ENCODE data around the gene TPRX2.

GRCh38 chr19:47865166-47865565 lies 6.1 kb downstream of the TPRX2 start:
- TF ChIP-seq CTCF (IDR thresholded peaks at IDR 0.05; ENCODE audit: low read depth, low read length, missing input control) (no peak), SP1 (IDR thresholded peaks at IDR 0.05) (no peak), REST (IDR thresholded peaks at IDR 0.05) (no peak), EGR1 (IDR thresholded peaks at IDR 0.05; ENCODE audit: low read depth in 2 of 2) (no peak), GABPA (IDR thresholded peaks at IDR 0.05 in 1 of 2, conservative IDR thresholded peaks at IDR 0.05 in 1 of 2) (no peak), HNF4G (IDR thresholded peaks at IDR 0.05) (no peak), TAF1 (conservative IDR thresholded peaks at IDR 0.05) (no peak), MAX (IDR thresholded peaks at IDR 0.05) (no peak), ZBTB33 (IDR thresholded peaks at IDR 0.05) (no peak), ATF3 (IDR thresholded peaks at IDR 0.05) (no peak), NR2F2 (IDR thresholded peaks at IDR 0.05) (no peak), JUND (IDR thresholded peaks at IDR 0.05) (no peak), YY1 (IDR thresholded peaks at IDR 0.05) (no peak)
